ENCODE data around the gene PCDHGC4. TPM values are rescaled to one million over a fixed set of nuclear protein-coding genes. Genes with fewer than 3 reads are reported as not detected.

The PCDHGC4 gene
- total and polyA plus RNA-seq, 2 donors (not counting 3 experiments of a cell fraction or from before 2014, with no cell fraction given), result 0.25 to 2.1 TPM

GRCh38 chr5:141476132-141476911, 8.5 kb upstream of the PCDHGC4 start:
- no peak for TF ChIP-seq FOS (IDR thresholded peaks at IDR 0.05; ENCODE audit: borderline replicate concordance, insufficient read depth, low read length)
- TF ChIP-seq GATA2 (IDR thresholded peaks at IDR 0.05; ENCODE audit: insufficient read depth, insufficient read length, low read depth, low read length), result peak; percentile 13
- H4K20me1 ChIP-seq (replicated peaks; ENCODE audit: control insufficient read depth, extremely low read depth, insufficient read depth, low read length), result no peaks in the 10 kb centered on the region
- peaks cover 7% of the 10 kb centered on the region for H3K4me1 ChIP-seq (ENCODE audit: control insufficient read depth, extremely low read depth, insufficient read depth, low read length)
- intact Hi-C loops (cut with micrococcal nuclease) (loop anchor here (1.0 to 2.0 kb wide), 3 partner anchors 9 to 56 kb away; partner anchors contain the start of genes PCDHGA11 and PCDHGC4), dilution Hi-C loops (cut with MboI; ENCODE audit: extremely low pct_ligation_motif_present, low sequenced_read_pairs) (no loop called here)
- H3K4me2 ChIP-seq (ENCODE audit: insufficient read depth, low read length), result peak overlapping the region; percentile 82
- peak overlapping the region; percentile 77 for H2AFZ ChIP-seq (ENCODE audit: low read depth, low read length)
- FAIRE-seq (peak; percentile 58), DNase-seq (ENCODE audit: low read depth, low spot score) (peak; percentile 75)
- no peaks in the 10 kb centered on the region for H3K79me2 ChIP-seq (ENCODE audit: control insufficient read depth, insufficient read depth, low read length)
- H3K9me1 ChIP-seq (replicated peaks; ENCODE audit: control insufficient read depth, extremely low read depth, insufficient read depth, low read length), result no peaks in the 10 kb centered on the region
- peak overlapping the region; percentile 20 for H3K9ac ChIP-seq (replicated peaks; ENCODE audit: extremely low read depth, insufficient read depth, low read length)
- no peaks in the 10 kb centered on the region for H3K36me3 ChIP-seq (ENCODE audit: control insufficient read depth in 2 of 2, extremely low read depth in 1 of 2, insufficient read depth in 2 of 2, low read length in 2 of 2)
- no peaks in the 10 kb centered on the region for H3K9me3 ChIP-seq (replicated peaks; ENCODE audit: control insufficient read depth, insufficient read depth, low read length)
- H3K27ac ChIP-seq (ENCODE audit: insufficient read depth, low read depth, low read length), result no peak overlapping the region
- POLR2A ChIA-PET, result interaction anchor here (0.9 to 1.5 kb wide), 3 partner anchors 37 to 82 kb away, joined by 3 to 5 read pairs (median 3); no protein-coding TSS in a partner anchor
- peak overlapping the region; percentile 32 to 70 (median 50) for H3K4me3 ChIP-seq (replicated peaks in 1 of 3; ENCODE audit: insufficient read depth in 1 of 3, low read depth in 1 of 3, low read length in 3 of 3)
- H3K27me3 ChIP-seq (ENCODE audit: control insufficient read depth in 2 of 2, insufficient read depth in 2 of 2, low read length in 2 of 2), result peaks cover 0 to 5% of the 10 kb centered on the region in 2 experiments
- BruUV-seq (replicated peaks), result TSS peak; percentile 53
- CTCF ChIA-PET, result interaction anchor here (0.8 to 3.4 kb wide), 21 partner anchors 9 to 116 kb away, joined by 3 to 66 read pairs (median 7); partner anchors contain the start of genes PCDHGA11, PCDHGA12, PCDHGB5 and PCDHGB6

- FAIRE-seq, result no peak
- peaks cover 0 to 5% of the 10 kb centered on the region in 2 experiments for H3K27me3 ChIP-seq (ENCODE audit: control insufficient read depth in 2 of 2, insufficient read depth in 2 of 2, low read length in 2 of 2)
- H3K9ac ChIP-seq (replicated peaks; ENCODE audit: extremely low read depth, insufficient read depth, low read length), result no peak overlapping the region
- H3K4me3 ChIP-seq (replicated peaks in 1 of 3; ENCODE audit: insufficient read depth in 1 of 3, low read depth in 1 of 3, low read length in 3 of 3), result peak overlapping the region in 2 of 3 experiments; percentile 50 to 70
- ChIA-PET POLR2A (interaction anchor here (0.9 kb wide), 1 partner anchor 81 kb away, joined by 3 read pairs; no protein-coding TSS in a partner anchor), CTCF (interaction anchor here (0.8 to 3.4 kb wide), 14 partner anchors 8 to 87 kb away, joined by 4 to 66 read pairs (median 12); partner anchors contain the start of genes PCDHGA11, PCDHGA12, PCDHGB6 and PCDHGB7)
- DNase-seq (ENCODE audit: low read depth, low spot score), result no peak
- H3K27ac ChIP-seq (ENCODE audit: insufficient read depth, low read depth, low read length), result no peak overlapping the region
- dilution Hi-C loops (cut with MboI; ENCODE audit: extremely low pct_ligation_motif_present, low sequenced_read_pairs), result no loop called here
- no peak overlapping the region for H2AFZ ChIP-seq (ENCODE audit: low read depth, low read length)
- H3K36me3 ChIP-seq (ENCODE audit: control insufficient read depth in 2 of 2, extremely low read depth in 1 of 2, insufficient read depth in 2 of 2, low read length in 2 of 2), result no peaks in the 10 kb centered on the region
- no peaks in the 10 kb centered on the region for H4K20me1 ChIP-seq (replicated peaks; ENCODE audit: control insufficient read depth, extremely low read depth, insufficient read depth, low read length)
- no TSS peak for BruUV-seq (replicated peaks)
- no peaks in the 10 kb centered on the region for H3K79me2 ChIP-seq (ENCODE audit: control insufficient read depth, insufficient read depth, low read length)
- TF ChIP-seq MYC (IDR thresholded peaks at IDR 0.05; ENCODE audit: low read depth, low read length) (no peak), EZH2 (IDR thresholded peaks at IDR 0.05; ENCODE audit: borderline replicate concordance, low read depth, low read length, severe bottlenecking) (peak; percentile 58), MAX (IDR thresholded peaks at IDR 0.05; ENCODE audit: insufficient read depth, insufficient read length) (no peak)
- H3K4me2 ChIP-seq (ENCODE audit: insufficient read depth, low read length), result peak overlapping the region; percentile 82
- H3K4me1 ChIP-seq (ENCODE audit: control insufficient read depth, extremely low read depth, insufficient read depth, low read length), result peaks cover 7% of the 10 kb centered on the region
- intact Hi-C loops (cut with micrococcal nuclease), result loop anchor here (2.0 kb wide), 1 partner anchor 56 kb away; the partner anchor contains the start of gene PCDHGA11
- H3K9me3 ChIP-seq (replicated peaks; ENCODE audit: control insufficient read depth, insufficient read depth, low read length), result no peaks in the 10 kb centered on the region
- H3K9me1 ChIP-seq (replicated peaks; ENCODE audit: control insufficient read depth, extremely low read depth, insufficient read depth, low read length), result no peaks in the 10 kb centered on the region
Observed at GRCh38 chr5:141477044-141477575, 7.7 kb upstream of the PCDHGC4 start.
